ENCODE data around the gene FAM227B. TPM values are rescaled to one million over a fixed set of nuclear protein-coding genes. Genes with fewer than 3 reads are reported as not detected.
"Not testable (repeated sequence)": the region's sequence is repeated elsewhere in the genome, so short reads cannot be mapped to it uniquely, and the experiment has no call there.

FAM227B gene
- polyA plus RNA-seq, 1 donor (not counting 4 experiments of a cell fraction or from before 2014, with no cell fraction given), result 7.2 TPM

DNA sequence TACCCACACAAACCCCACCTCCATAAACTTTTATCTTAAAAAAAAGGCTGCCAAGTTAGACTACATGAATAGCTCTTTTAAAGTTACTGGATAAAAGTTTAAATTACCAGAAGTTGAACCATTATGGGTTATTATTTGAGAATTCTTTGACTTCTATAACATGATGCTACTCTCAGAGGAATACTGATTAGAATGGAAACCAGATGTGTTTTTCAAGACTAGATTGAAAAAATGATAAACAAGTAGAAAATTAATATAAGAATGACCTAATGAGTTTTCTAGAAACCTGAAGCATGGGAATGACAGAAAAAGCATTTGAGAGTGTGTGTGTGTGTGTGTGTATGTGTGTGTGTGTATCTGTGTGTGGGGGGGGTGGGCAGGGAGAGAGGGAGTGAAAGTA, 210.0 kb downstream of the FAM227B start:
- peaks cover 3% of the 10 kb centered on the region for H3K4me1 ChIP-seq (ENCODE audit: control insufficient read depth, extremely low read depth, insufficient read depth, low read length)
- H3K9ac ChIP-seq (ENCODE audit: control insufficient read depth, extremely low read depth, insufficient read depth, low read length), result no peak overlapping the region
- TF ChIP-seq, protein P1, sequence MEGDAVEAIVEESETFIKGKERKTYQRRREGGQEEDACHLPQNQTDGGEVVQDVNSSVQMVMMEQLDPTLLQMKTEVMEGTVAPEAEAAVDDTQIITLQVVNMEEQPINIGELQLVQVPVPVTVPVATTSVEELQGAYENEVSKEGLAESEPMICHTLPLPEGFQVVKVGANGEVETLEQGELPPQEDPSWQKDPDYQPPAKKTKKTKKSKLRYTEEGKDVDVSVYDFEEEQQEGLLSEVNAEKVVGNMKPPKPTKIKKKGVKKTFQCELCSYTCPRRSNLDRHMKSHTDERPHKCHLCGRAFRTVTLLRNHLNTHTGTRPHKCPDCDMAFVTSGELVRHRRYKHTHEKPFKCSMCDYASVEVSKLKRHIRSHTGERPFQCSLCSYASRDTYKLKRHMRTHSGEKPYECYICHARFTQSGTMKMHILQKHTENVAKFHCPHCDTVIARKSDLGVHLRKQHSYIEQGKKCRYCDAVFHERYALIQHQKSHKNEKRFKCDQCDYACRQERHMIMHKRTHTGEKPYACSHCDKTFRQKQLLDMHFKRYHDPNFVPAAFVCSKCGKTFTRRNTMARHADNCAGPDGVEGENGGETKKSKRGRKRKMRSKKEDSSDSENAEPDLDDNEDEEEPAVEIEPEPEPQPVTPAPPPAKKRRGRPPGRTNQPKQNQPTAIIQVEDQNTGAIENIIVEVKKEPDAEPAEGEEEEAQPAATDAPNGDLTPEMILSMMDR (optimal IDR thresholded peaks at IDR 0.05 in 1 of 3, IDR thresholded peaks at IDR 0.05 in 1 of 3, conservative IDR thresholded peaks at IDR 0.05 in 1 of 3; ENCODE audit: extremely low read depth in 1 of 3, insufficient read depth in 2 of 3, low read length in 3 of 3), result no peak
- no peak for TF ChIP-seq EZH2 (IDR thresholded peaks at IDR 0.05; ENCODE audit: low read length)
- no peaks in the 10 kb centered on the region for H3K9me1 ChIP-seq (ENCODE audit: control insufficient read depth, extremely low read depth, insufficient read depth, low read length)
- H3K36me3 ChIP-seq (ENCODE audit: control insufficient read depth in 2 of 2, extremely low read depth in 1 of 2, insufficient read depth in 2 of 2, low read length in 2 of 2), result no peaks in the 10 kb centered on the region
- no peak overlapping the region for H2AFZ ChIP-seq (ENCODE audit: control insufficient read depth, low read length)
- no peak overlapping the region for H3K4me3 ChIP-seq (ENCODE audit: control insufficient read depth in 2 of 3, extremely low read depth in 1 of 3, insufficient read depth in 2 of 3, low read depth in 1 of 3, low read length in 3 of 3)
- DNase-seq (ENCODE audit: low read depth, low spot score), result no peak
- no peaks in the 10 kb centered on the region for H3K79me2 ChIP-seq (ENCODE audit: control insufficient read depth, insufficient read depth, low read length)
- H3K27me3 ChIP-seq (ENCODE audit: control insufficient read depth, extremely low read depth, insufficient read depth, low read length), result no peaks in the 10 kb centered on the region
- H4K20me1 ChIP-seq (ENCODE audit: control insufficient read depth, extremely low read depth, insufficient read depth, low read length), result no peaks in the 10 kb centered on the region
- H3K9me3 ChIP-seq (ENCODE audit: control insufficient read depth, low read depth, low read length), result no peaks in the 10 kb centered on the region
- no peak overlapping the region for H3K4me2 ChIP-seq (ENCODE audit: control insufficient read depth, extremely low read depth, insufficient read depth, low read depth, low read length)
- dilution Hi-C loops (cut with MboI; ENCODE audit: extremely low pct_ligation_motif_present, low sequenced_read_pairs), result no loop called here
- no peak for FAIRE-seq
- H3K27ac ChIP-seq (ENCODE audit: control insufficient read depth, insufficient read depth, low read length), result no peak overlapping the region

DNA sequence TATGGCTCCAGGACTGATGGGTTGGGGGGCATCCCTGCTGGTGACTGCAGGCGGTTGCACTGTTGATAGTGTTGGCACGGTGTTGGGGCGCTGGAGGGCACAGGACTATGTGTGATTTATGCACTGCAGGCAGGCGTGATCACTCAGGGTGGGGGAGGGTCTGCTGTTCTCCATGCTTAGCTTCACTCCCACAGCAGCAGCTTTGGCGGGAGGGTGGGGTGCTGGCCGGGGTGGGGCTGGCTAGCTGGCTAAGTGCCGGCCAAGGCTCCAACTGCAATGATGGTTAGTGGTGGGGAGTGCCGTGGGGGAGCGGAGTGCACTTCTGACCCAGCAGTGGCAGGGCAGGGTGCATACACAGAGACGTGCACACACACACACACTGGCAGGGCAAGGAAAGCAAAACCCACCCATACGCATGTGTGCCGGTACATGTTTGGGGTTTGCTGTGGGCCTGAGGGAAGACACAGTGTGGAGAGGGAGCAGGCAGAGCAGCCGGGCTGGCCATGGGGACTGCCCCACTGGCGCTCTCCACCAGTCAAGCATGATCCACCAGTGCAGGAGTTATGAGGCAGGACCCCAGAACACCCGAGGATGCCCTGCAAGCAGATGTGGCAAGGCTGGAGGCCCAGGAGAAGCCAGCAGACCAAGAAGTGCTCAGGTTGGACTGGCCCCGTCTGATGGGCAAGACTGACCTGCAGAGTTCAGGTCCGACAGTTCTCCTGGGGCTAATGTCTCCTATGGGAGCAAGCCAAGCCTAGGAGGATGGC, 214.1 kb downstream of the FAM227B start:
- no peaks in the 10 kb centered on the region for H3K4me1 ChIP-seq (ENCODE audit: control insufficient read depth, extremely low read depth, insufficient read depth, low read length)
- H4K20me1 ChIP-seq (ENCODE audit: control insufficient read depth, extremely low read depth, insufficient read depth, low read length), result no peaks in the 10 kb centered on the region
- no peaks in the 10 kb centered on the region for H3K79me2 ChIP-seq (ENCODE audit: control insufficient read depth, insufficient read depth, low read length)
- TF ChIP-seq, protein P1 (optimal IDR thresholded peaks at IDR 0.05 in 1 of 3, IDR thresholded peaks at IDR 0.05 in 1 of 3, conservative IDR thresholded peaks at IDR 0.05 in 1 of 3; ENCODE audit: extremely low read depth in 1 of 3, insufficient read depth in 2 of 3, low read length in 3 of 3), result no peak
- no peak for TF ChIP-seq EZH2 (IDR thresholded peaks at IDR 0.05; ENCODE audit: low read length)
- DNase-seq (ENCODE audit: low read depth, low spot score), result no peak
- no peak for FAIRE-seq
- no peak overlapping the region for H3K9ac ChIP-seq (ENCODE audit: control insufficient read depth, extremely low read depth, insufficient read depth, low read length)
- no peak overlapping the region for H2AFZ ChIP-seq (ENCODE audit: control insufficient read depth, low read length)
- no peak overlapping the region for H3K27ac ChIP-seq (ENCODE audit: control insufficient read depth, insufficient read depth, low read length)
- H3K9me3 ChIP-seq (ENCODE audit: control insufficient read depth, low read depth, low read length), result no peaks in the 10 kb centered on the region
- H3K4me3 ChIP-seq (ENCODE audit: control insufficient read depth in 2 of 3, extremely low read depth in 1 of 3, insufficient read depth in 2 of 3, low read depth in 1 of 3, low read length in 3 of 3), result no peak overlapping the region
- no peaks in the 10 kb centered on the region for H3K9me1 ChIP-seq (ENCODE audit: control insufficient read depth, extremely low read depth, insufficient read depth, low read length)
- no peaks in the 10 kb centered on the region for H3K36me3 ChIP-seq (ENCODE audit: control insufficient read depth in 2 of 2, extremely low read depth in 1 of 2, insufficient read depth in 2 of 2, low read length in 2 of 2)
- H3K27me3 ChIP-seq (ENCODE audit: control insufficient read depth, extremely low read depth, insufficient read depth, low read length), result no peaks in the 10 kb centered on the region
- H3K4me2 ChIP-seq (ENCODE audit: control insufficient read depth, extremely low read depth, insufficient read depth, low read depth, low read length), result no peak overlapping the region
- dilution Hi-C loops (cut with MboI; ENCODE audit: extremely low pct_ligation_motif_present, low sequenced_read_pairs), result no loop called here

DNA sequence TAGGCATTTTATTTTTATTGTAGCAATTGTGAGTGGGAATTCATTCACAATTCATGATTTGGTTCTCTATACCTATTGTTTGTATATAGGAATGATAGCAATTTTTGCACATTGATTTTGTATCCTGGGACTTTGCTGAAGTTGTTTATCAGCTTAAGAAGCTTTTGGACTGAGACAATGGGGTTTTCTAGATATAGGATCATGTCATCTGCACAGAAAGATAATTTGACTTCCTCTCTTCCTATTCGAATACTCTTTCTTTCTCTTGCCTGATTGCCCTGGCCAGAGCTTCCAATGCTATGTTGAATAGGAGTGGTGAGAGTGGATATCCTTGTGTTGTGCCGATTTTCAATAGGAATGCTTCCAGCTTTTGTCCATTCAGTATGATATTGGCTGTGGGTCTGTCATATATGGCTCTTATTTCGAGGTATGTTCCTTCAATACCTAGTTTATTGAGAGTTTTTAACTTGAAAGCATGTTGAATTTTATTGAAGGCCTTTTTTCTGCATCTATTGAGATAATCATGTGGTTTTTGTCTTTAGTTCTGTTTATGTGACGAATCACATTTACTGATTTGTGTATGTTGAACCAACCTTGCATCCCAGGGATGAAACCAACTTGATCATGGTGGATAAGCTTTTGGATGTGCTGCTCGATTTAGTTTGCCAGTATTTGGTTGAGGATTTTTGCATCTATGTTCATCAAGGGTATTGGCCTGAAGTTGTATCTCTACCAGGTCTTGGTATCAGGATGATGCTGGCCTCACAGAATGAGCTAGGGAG, 217.9 kb downstream of the FAM227B start:
- H3K4me2 ChIP-seq (ENCODE audit: control insufficient read depth, extremely low read depth, insufficient read depth, low read depth, low read length); dilution Hi-C loops (cut with MboI; ENCODE audit: extremely low pct_ligation_motif_present, low sequenced_read_pairs); H3K9me3 ChIP-seq (ENCODE audit: control insufficient read depth, low read depth, low read length); FAIRE-seq; DNase-seq (ENCODE audit: low read depth, low spot score); H2AFZ ChIP-seq (ENCODE audit: control insufficient read depth, low read length); H3K9me1 ChIP-seq (ENCODE audit: control insufficient read depth, extremely low read depth, insufficient read depth, low read length); H3K27ac ChIP-seq (ENCODE audit: control insufficient read depth, insufficient read depth, low read length); H4K20me1 ChIP-seq (ENCODE audit: control insufficient read depth, extremely low read depth, insufficient read depth, low read length); H3K79me2 ChIP-seq (ENCODE audit: control insufficient read depth, insufficient read depth, low read length); H3K9ac ChIP-seq (ENCODE audit: control insufficient read depth, extremely low read depth, insufficient read depth, low read length); H3K4me3 ChIP-seq (ENCODE audit: control insufficient read depth in 2 of 3, extremely low read depth in 1 of 3, insufficient read depth in 2 of 3, low read depth in 1 of 3, low read length in 3 of 3); H3K27me3 ChIP-seq (ENCODE audit: control insufficient read depth, extremely low read depth, insufficient read depth, low read length); H3K36me3 ChIP-seq (ENCODE audit: control insufficient read depth in 2 of 2, extremely low read depth in 1 of 2, insufficient read depth in 2 of 2, low read length in 2 of 2); H3K4me1 ChIP-seq (ENCODE audit: control insufficient read depth, extremely low read depth, insufficient read depth, low read length): not testable (repeated sequence)
